Right lobe of liver (tissue), 6 donors: ENCODE measurements around the gene NDUFB11. TPM values are rescaled to one million over a fixed set of nuclear protein-coding genes. Genes with fewer than 3 reads are reported as not detected.
A peak's percentile ranks its signal among the peaks of the same experiment; 100 is the strongest.

Source experiments
- ATAC-seq, 4 donors: fragments of 200-7000 bp; cut with Tn5 transposase; one replicate each; pipeline ENCODE4 v1.9.1; 2020; ENCODE audit warnings: mild to moderate bottlenecking in 4 of 4, moderate library complexity in 4 of 4
- DNase-seq, 3 donors: peaks; one replicate each; pipeline ENCODE4 v3.0.0-alpha.2; 2020
- H3K27ac ChIP-seq, 3 donors: fragments of 200-600 bp; one replicate each; pipeline ENCODE4 v1.8.0; 2022
- H3K27me3 ChIP-seq, 2 donors: fragments of 200-600 bp; one replicate each; pipeline ENCODE4 v1.8.0; 2022
- H3K36me3 ChIP-seq, 4 donors: fragments of 200-600 bp; sonication (generic) in 1 of 4; one replicate each; pipeline versions ENCODE4 v1.5.1 to v1.8.0; 2017 to 2022; ENCODE audit warnings: control low read depth in 1 of 4
- H3K4me1 ChIP-seq, 4 donors: fragments of 200-600 bp; sonication (generic) in 1 of 4; one replicate each; pipeline versions ENCODE4 v1.5.1 to v1.8.0; 2017 to 2022; ENCODE audit warnings: control low read depth in 1 of 4
- H3K4me3 ChIP-seq, 3 donors: fragments of 200-600 bp; one replicate each; pipeline ENCODE4 v1.8.0; 2022
- H3K9me3 ChIP-seq, 4 donors: fragments of 200-600 bp; sonication (generic) in 1 of 4; one replicate each; pipeline versions ENCODE4 v1.5.1 to v1.8.0; 2017 to 2022; ENCODE audit warnings: control low read depth in 1 of 4
- CTCF ChIP-seq, 4 donors: fragments of 200-600 bp in 3 of 4; fragments of 450-650 bp in 1 of 4; IDR thresholded peaks; one replicate each; pipeline versions ENCODE4 v1.5.1 to v1.8.0; 2016 to 2022; ENCODE audit warnings: antibody characterized with exemption in 4 of 4, mild to moderate bottlenecking in 2 of 4
- POLR2A ChIP-seq: fragments of 450-650 bp; IDR thresholded peaks from one replicate; pipeline ENCODE4 v1.6.1; 2017; ENCODE audit warnings: antibody characterized with exemption, mild to moderate bottlenecking
- WGBS: methylation state at CpG from one replicate; pipeline ENCODE4 v1.1.6; 2018; ENCODE audit warnings: low coverage, low lambda C conversion rate; ENCODE audit not compliant: insufficient coverage; ENCODE audit errors: missing lambda C conversion rate; 5-methylcytosine and 5-hydroxymethylcytosine counted together
- intact Hi-C, 2 donors: fragments of 100-400 bp; cut with DNase I; formaldehyde crosslinking; loops; one replicate each; pipeline versions ENCODE4 v1.11.2 to v1.14.1; 2022
- total RNA-seq, 6 experiments: library from RNA; depleted of rRNA in 2 of 6; stranded (reverse); fragments of >200 nt in 2 of 6; fragmentation: NEBNext Ultra II Directional in 3 of 6; extraction: Animal tissue kit (Norgen Biotek cat#: 25700) in 3 of 6; gene quantifications; one replicate each; pipeline versions ENCODE4 v1.1.0 to v1.2.4, GENCODE V29; 2016 to 2023
- donor health status: DM: no; HTN: yes; CAD: no.
- donor health status: DM: no; HTN: no; CAD: no.
- donor health status: DM: no; HTN: no; CAD: no.
- donor health status: DM: no; HTN: yes; CAD: no.
- donor health status: DM: no; HTN: yes; CAD: no.

The NDUFB11 gene
- total RNA-seq, 6 experiments from 2014 or later = 37.8 to 64.0 (median 50.7) TPM

GRCh38 chrX:47171996-47172395, 27.5 kb upstream of the NDUFB11 start:
- DNase-seq (no peak), ATAC-seq (no peak)
- H3K4me1 ChIP-seq = no peaks in the 10 kb centered on the region
- H3K27ac ChIP-seq = no peak overlapping the region
- H3K9me3 ChIP-seq = no peaks in the 10 kb centered on the region
- no peak overlapping the region for H3K4me3 ChIP-seq
- peaks cover 0 to 17% (median under 1%) of the 10 kb centered on the region in 4 donors for H3K36me3 ChIP-seq
- 65% methylated on average over 2 of the region's 2 CpGs for WGBS
- intact Hi-C loops = no loop called here
- TF ChIP-seq CTCF (IDR thresholded peaks at IDR 0.05) = no peak
- TF ChIP-seq POLR2A = no peak
- H3K27me3 ChIP-seq = no peaks in the 10 kb centered on the region

- Histone ChIP-seq H3K36me3 (peaks cover 0 to 10% (median 0%) of the 10 kb centered on the region in 4 donors), H3K9me3 (no peaks in the 10 kb centered on the region), H3K27ac (no peak overlapping the region), H3K4me1 (no peaks in the 10 kb centered on the region), H3K4me3 (no peak overlapping the region), H3K27me3 (no peaks in the 10 kb centered on the region)
- no peak for DNase-seq
- TF ChIP-seq POLR2A = no peak
- TF ChIP-seq CTCF (IDR thresholded peaks at IDR 0.05) = no peak
- ATAC-seq = no peak
- 78% methylated on average over 13 of the region's 34 CpGs for WGBS
- intact Hi-C loops = no loop called here
Measured at GRCh38 chrX:47170861-47171692, 26.6 kb upstream of the NDUFB11 start.

GRCh38 chrX:47169726-47170515, 25.4 kb upstream of the NDUFB11 start:
- Histone ChIP-seq H3K36me3 (peaks cover 0 to 9% (median 0%) of the 10 kb centered on the region in 4 donors), H3K27me3 (no peaks in the 10 kb centered on the region), H3K4me1 (no peaks in the 10 kb centered on the region), H3K9me3 (no peaks in the 10 kb centered on the region), H3K27ac (no peak overlapping the region), H3K4me3 (no peak overlapping the region)
- DNase-seq (no peak), ATAC-seq (peak; percentile 15 to 49 (median 36))
- TF ChIP-seq POLR2A (no peak), CTCF (IDR thresholded peaks at IDR 0.05) (no peak)
- intact Hi-C loops = no loop called here
- 40% methylated on average over 1 of the region's 13 CpGs for WGBS

- Histone ChIP-seq H3K27ac (no peak overlapping the region), H3K27me3 (no peaks in the 10 kb centered on the region), H3K4me3 (no peak overlapping the region), H3K36me3 (peaks cover 0 to 9% (median 0%) of the 10 kb centered on the region in 4 donors), H3K4me1 (peaks cover 0 to 6% (median 0%) of the 10 kb centered on the region in 4 donors), H3K9me3 (no peaks in the 10 kb centered on the region)
- no peak for TF ChIP-seq POLR2A
- TF ChIP-seq CTCF (IDR thresholded peaks at IDR 0.05) = no peak
- no peak for ATAC-seq
- no peak for DNase-seq
- intact Hi-C loops = no loop called here
- WGBS = 75% methylated on average over 5 of the region's 19 CpGs
Measured at GRCh38 chrX:47169273-47169672, 24.8 kb upstream of the NDUFB11 start.
